LNCaP clone FGC (cell line): ENCODE results near the gene ARID1A.
A peak's percentile ranks its signal among the peaks of the same experiment; 100 is the strongest.

Source experiments
- DNase-seq: peaks from one replicate; pipeline ENCODE4 v3.0.0-alpha.2; 2011; ENCODE audit warnings: low read depth
- H3K4me3 ChIP-seq: 2 replicates; pipeline ENCODE4 v1.5.1; 2011; ENCODE audit warnings: mild to moderate bottlenecking, low read depth, low read length, control low read depth
- TF ChIP-seq, protein P1 (sequence below): IDR thresholded peaks from 2 replicates; pipeline ENCODE4 v1.5.1; 2012; ENCODE audit warnings: mild to moderate bottlenecking; ENCODE audit not compliant: control insufficient read depth, insufficient read depth; ENCODE audit errors: extremely low read depth

Gene ARID1A

DNA sequence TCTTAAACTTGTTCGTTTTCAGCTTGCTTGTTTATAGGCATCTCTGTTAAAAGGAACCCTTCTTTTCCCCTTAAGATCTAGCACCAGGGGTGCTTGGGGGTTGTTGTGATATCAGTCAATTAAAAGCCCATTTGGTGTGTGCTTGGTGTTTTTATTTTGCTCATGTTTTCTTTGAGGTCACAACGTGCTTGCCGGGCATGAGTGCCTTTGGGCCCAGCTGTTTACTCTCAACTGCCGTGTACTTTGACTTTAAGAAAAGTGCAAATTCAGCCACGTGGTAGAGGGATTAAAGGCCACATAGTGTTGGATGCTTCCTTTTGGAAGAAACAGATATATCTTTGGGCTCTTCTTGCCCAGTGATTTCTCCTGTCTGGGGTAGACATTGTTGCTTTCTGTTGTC is 10.5 kb downstream of the ARID1A start:
- TF ChIP-seq, protein P1, sequence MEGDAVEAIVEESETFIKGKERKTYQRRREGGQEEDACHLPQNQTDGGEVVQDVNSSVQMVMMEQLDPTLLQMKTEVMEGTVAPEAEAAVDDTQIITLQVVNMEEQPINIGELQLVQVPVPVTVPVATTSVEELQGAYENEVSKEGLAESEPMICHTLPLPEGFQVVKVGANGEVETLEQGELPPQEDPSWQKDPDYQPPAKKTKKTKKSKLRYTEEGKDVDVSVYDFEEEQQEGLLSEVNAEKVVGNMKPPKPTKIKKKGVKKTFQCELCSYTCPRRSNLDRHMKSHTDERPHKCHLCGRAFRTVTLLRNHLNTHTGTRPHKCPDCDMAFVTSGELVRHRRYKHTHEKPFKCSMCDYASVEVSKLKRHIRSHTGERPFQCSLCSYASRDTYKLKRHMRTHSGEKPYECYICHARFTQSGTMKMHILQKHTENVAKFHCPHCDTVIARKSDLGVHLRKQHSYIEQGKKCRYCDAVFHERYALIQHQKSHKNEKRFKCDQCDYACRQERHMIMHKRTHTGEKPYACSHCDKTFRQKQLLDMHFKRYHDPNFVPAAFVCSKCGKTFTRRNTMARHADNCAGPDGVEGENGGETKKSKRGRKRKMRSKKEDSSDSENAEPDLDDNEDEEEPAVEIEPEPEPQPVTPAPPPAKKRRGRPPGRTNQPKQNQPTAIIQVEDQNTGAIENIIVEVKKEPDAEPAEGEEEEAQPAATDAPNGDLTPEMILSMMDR, result no peak
- H3K4me3 ChIP-seq, result peak overlapping the region; percentile 10; the same call in 1 of the 2 replicates
- DNase-seq, result no peak

DNA sequence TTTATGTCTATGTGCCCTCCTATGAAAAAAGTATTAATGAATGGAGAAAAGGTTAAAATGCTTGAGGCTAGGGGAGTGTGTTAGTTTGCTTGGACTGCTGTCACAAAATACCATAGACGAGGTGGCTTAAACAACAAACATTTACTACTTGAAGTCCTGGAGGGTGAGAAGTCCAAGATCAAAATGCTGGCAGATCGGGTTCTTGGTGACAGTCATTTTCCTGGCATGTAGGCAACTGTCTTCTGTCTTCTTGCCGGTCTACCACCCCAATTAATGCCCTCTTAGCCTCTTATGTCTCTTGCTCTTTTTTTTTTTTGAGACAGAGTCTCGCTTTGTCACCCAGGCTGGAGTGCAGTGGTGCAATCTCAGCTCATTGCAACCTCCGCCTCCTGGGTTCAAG is 15.0 kb downstream of the ARID1A start:
- TF ChIP-seq, protein P1, result no peak
- H3K4me3 ChIP-seq, result no peak overlapping the region
- no peak for DNase-seq

- TF ChIP-seq, protein P1, result no peak
- H3K4me3 ChIP-seq, result no peak overlapping the region
- no peak for DNase-seq
Measured at GRCh38 chr1:26711777-26712176, 16.0 kb downstream of the ARID1A start.

DNA sequence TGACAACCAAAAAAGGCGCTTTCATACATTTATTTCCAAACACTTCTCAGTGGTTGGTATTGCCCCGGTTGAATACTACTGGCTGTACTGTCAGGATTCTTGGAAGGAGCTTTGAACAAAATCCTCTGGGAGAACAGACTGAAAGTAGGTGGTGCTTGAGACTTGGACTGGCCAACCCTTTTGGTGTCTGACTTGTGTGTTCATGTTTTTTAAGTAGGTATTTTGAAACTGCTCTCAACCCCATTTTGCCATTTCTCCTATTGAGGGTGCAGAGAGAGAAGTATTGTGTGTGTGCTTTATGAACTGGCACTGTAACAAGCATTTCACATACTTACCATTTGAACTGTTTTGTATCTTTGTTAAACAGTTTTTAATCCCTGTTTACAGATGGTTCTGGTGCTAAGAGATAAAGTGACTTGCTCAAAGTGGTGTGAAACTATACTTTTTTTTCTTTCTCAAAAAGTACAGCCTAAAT is 21.2 kb downstream of the ARID1A start:
- H3K4me3 ChIP-seq, result no peak overlapping the region
- TF ChIP-seq, protein P1, result no peak
- no peak for DNase-seq

DNA sequence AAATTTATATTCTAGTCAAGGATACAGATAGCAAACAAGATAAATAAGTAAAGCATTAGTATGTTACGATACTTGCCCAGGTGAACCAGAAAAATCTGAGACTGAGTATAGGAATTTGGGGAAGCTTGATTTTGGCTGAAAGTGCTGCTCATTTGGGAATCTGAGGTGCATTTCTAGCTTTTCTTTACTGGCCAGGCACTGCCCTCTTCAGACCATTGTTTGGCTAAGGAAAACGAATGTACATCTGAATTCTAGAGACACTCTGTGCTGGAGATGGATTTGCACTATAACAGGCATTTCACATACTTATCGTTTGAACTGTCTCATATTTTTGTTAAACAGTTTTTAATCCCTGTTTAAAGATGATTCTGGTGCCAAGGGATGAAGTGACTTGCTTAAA is 23.4 kb downstream of the ARID1A start:
- peak overlapping the region; percentile 35 for H3K4me3 ChIP-seq
- TF ChIP-seq, protein P1, result 0 out of 2 replicates have a peak, but pooled peaks have one; percentile 27

DNA sequence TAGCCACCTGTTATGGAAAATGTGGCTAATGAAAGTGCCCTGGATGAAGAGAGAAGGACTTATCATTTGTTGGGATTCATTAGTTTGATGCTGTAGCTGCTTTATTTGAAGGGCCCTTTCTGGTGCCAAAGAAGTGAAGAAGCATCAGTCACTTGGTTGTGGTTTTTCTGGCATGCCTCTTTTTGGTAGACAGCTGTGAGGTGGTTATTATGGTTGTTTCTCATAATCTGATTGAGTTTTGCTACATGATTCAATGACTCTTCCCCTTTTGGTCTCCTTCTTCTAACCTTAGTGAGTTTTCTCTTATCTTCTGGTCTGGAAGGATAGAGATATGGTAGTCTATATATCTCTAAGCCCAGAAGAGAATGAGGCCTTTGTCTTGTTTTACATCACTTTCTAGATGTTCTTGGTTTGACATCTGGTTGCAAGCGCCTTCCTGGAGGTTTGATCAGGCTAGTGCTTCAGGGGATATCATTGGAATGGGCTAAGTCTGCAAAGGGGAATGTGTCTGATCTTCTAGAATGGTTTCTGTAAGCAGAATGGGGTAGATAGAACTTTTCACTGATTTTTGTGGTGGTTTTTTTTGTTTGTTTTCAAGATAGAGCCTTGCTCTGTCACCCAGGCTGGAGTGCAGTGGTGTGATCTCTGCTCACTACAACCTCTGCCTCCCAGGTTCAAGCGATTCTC is 26.0 kb downstream of the ARID1A start:
- TF ChIP-seq, protein P1, result no peak
- H3K4me3 ChIP-seq, result no peak overlapping the region
- no peak for DNase-seq

More for the DNA sequence above, 23.4 kb downstream of the ARID1A start:
- no peak for DNase-seq
